Measurements from ENCODE around the gene CRADD. TPM values are rescaled to one million over a fixed set of nuclear protein-coding genes. Genes with fewer than 3 reads are reported as not detected.
A peak's percentile ranks its signal among the peaks of the same experiment; 100 is the strongest.

The CRADD gene
- total RNA-seq, 6 donors from 2014 or later = 13.7 to 40.7 (median 29.0) TPM

DNA sequence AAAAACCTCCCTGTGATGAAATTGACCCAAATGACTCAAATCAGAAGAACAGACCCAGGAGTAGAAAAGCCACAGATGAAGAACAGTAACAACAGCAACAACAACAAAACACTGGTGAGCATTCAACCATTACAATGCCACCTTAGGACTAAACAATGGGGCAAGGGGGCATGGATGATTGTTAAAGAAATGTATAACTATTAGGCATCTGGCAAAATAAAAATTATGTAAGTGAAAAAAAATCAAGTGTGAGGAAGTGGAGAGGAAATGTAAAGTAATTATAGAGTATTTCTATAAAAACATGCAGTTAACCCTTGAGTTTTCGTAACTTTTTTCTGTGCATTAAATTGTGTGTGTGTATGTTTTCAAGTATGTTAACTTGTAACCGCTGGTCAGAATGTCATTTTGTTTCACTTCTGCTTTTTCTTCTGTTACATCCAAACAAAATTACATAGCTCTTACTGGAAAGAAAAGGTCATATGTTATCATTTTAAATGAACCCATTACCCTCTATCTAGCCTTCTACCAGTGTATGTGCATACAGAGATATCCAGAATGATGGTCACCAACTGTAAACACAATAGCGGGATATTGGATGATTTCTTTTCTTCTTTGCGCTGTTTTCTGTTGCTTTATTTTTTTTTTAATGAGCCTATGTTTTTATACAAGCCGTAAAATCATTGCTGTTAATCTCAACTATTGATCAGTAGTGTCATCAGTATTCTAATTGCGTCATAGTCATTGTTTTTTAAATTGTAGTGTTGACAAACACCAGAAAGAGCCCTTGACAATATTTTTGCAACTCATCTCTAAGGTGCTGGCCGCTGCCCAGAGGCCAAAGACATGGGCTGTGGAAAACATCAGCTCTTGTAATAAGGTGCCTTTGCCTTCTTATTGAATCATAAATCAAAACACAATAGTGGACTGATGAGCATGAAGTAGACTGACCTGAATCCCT, 170.6 kb downstream of the CRADD start:
- peak overlapping the region; percentile 32 to 80 (median 69) for H3K27ac ChIP-seq
- 87 to 90% methylated on average over 7 of the region's 7 CpGs for WGBS, 2 donors

GRCh38 chr12:93848523-93849101, 171.4 kb downstream of the CRADD start:
- peak in 1 of 2 donors; percentile 50 for DNase-seq
- H3K4me1 ChIP-seq = peaks cover 3 to 11% (median 7%) of the 10 kb centered on the region in 4 donors
- H3K36me3 ChIP-seq = no peaks in the 10 kb centered on the region
- H3K27ac ChIP-seq = peak overlapping the region; percentile 32 to 80 (median 69)
- ATAC-seq (ENCODE audit: low FRiP score in 2 of 2) = peak; percentile 79 to 80
- no peaks in the 10 kb centered on the region for H3K9me3 ChIP-seq
- WGBS, 2 donors = 52 to 60% methylated on average over 11 of the region's 11 CpGs
- H3K27me3 ChIP-seq = no peaks in the 10 kb centered on the region
- no peak for TF ChIP-seq POLR2AphosphoS5 (IDR thresholded peaks at IDR 0.05)
- no peak for TF ChIP-seq POLR2A (IDR thresholded peaks at IDR 0.05)
- no peak for TF ChIP-seq EP300 (IDR thresholded peaks at IDR 0.05)
- TF ChIP-seq, protein P1, sequence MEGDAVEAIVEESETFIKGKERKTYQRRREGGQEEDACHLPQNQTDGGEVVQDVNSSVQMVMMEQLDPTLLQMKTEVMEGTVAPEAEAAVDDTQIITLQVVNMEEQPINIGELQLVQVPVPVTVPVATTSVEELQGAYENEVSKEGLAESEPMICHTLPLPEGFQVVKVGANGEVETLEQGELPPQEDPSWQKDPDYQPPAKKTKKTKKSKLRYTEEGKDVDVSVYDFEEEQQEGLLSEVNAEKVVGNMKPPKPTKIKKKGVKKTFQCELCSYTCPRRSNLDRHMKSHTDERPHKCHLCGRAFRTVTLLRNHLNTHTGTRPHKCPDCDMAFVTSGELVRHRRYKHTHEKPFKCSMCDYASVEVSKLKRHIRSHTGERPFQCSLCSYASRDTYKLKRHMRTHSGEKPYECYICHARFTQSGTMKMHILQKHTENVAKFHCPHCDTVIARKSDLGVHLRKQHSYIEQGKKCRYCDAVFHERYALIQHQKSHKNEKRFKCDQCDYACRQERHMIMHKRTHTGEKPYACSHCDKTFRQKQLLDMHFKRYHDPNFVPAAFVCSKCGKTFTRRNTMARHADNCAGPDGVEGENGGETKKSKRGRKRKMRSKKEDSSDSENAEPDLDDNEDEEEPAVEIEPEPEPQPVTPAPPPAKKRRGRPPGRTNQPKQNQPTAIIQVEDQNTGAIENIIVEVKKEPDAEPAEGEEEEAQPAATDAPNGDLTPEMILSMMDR (IDR thresholded peaks at IDR 0.05) = no peak
- H3K4me3 ChIP-seq = no peak overlapping the region

More for the DNA sequence above, 170.6 kb downstream of the CRADD start:
- Histone ChIP-seq H3K36me3 (no peaks in the 10 kb centered on the region), H3K4me1 (peaks cover 3 to 11% (median 7%) of the 10 kb centered on the region in 4 donors), H3K27me3 (no peaks in the 10 kb centered on the region), H3K4me3 (no peak overlapping the region), H3K9me3 (no peaks in the 10 kb centered on the region)
- no peak for DNase-seq
- peak in 1 of 2 donors; percentile 37 for ATAC-seq (ENCODE audit: low FRiP score in 2 of 2)
- no peak for TF ChIP-seq POLR2AphosphoS5 (IDR thresholded peaks at IDR 0.05)
- TF ChIP-seq EP300 (IDR thresholded peaks at IDR 0.05) = no peak
- TF ChIP-seq POLR2A (IDR thresholded peaks at IDR 0.05) = no peak
- TF ChIP-seq, protein P1 (IDR thresholded peaks at IDR 0.05) = no peak

GRCh38 chr12:93849946-93850345, 172.8 kb downstream of the CRADD start:
- Histone ChIP-seq H3K27ac (no peak overlapping the region), H3K4me3 (no peak overlapping the region), H3K27me3 (no peaks in the 10 kb centered on the region), H3K9me3 (no peaks in the 10 kb centered on the region), H3K36me3 (no peaks in the 10 kb centered on the region), H3K4me1 (peaks cover 3 to 11% (median 7%) of the 10 kb centered on the region in 4 donors)
- WGBS, 2 donors = 96 to 99% methylated on average over 10 to 15 of the region's 15 CpGs
- ATAC-seq (ENCODE audit: low FRiP score in 2 of 2) (no peak), DNase-seq (peak in 1 of 2 donors; percentile 46)
- TF ChIP-seq POLR2A (IDR thresholded peaks at IDR 0.05) (no peak), POLR2AphosphoS5 (IDR thresholded peaks at IDR 0.05) (no peak), EP300 (IDR thresholded peaks at IDR 0.05) (no peak)
- TF ChIP-seq, protein P1 (IDR thresholded peaks at IDR 0.05) = no peak

GRCh38 chr12:93850481-93851256, 173.5 kb downstream of the CRADD start:
- Histone ChIP-seq H3K36me3 (no peaks in the 10 kb centered on the region), H3K27ac (no peak overlapping the region), H3K9me3 (no peaks in the 10 kb centered on the region), H3K27me3 (no peaks in the 10 kb centered on the region), H3K4me3 (no peak overlapping the region), H3K4me1 (peaks cover 3 to 11% (median 7%) of the 10 kb centered on the region in 4 donors)
- WGBS, 2 donors = 93 to 94% methylated on average over 7 of the region's 7 CpGs
- ATAC-seq (ENCODE audit: low FRiP score in 2 of 2) (no peak), DNase-seq (no peak)
- TF ChIP-seq, protein P1 (IDR thresholded peaks at IDR 0.05) = no peak
- TF ChIP-seq POLR2A (IDR thresholded peaks at IDR 0.05) = no peak
- TF ChIP-seq EP300 (IDR thresholded peaks at IDR 0.05) = no peak
- TF ChIP-seq POLR2AphosphoS5 (IDR thresholded peaks at IDR 0.05) = no peak
